Eye (tissue), 1 donor: ENCODE measurements around the gene PNPLA2.

ENCODE experiments used
- DNase-seq: peaks from one replicate; pipeline ENCODE4 v3.0.0-alpha.2; 2015

The PNPLA2 gene

GRCh38 chr11:819943-820649, 1.4 kb downstream of the PNPLA2 start:
- DNase-seq, result peak; percentile 75

DNA sequence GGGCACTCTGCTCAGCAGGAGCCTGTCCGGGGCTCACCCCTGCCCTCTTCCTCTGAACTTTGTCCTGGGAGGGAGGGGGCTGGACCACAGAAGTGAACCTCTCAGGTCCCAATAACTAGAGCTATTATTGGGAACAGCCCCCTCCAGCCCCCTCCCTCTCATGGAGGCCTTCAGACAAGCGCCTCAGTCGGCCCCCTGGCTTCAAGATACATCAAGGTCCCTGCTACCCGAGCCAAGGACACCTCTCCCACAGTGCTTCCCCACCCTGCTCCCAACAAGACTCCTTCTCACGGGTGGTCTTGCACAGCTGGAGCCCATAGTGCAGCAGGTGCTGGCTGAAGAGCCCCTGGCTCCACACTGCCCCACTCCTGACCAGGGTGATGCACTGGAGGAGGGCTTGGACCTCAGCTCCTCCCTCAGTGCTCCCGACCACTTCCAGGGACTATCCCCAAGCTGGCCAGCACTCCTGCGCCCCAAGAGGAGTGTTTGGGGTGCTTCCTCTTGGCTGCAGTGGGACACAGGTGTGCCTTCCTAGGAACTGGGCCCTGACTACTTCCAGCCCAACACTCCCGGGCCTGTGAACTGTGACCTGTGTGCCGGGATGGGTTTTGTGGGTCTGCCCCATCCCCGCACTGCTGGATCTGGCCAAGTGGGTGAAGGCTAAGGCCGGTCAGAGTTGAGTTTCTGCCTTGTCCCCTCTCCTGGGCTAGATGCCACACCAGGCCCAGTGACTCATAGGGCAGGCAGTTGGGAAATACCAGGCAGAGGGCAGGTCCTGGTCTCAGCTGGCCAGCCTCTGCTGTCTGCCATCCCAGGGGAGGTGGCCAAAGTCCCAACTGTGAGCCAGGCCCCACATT, 2.2 kb downstream of the PNPLA2 start:
- DNase-seq, result no peak

GRCh38 chr11:821512-822371, 3.0 kb downstream of the PNPLA2 start:
- no peak for DNase-seq

GRCh38 chr11:823441-824291, 5.0 kb downstream of the PNPLA2 start:
- DNase-seq, result no peak

- peak; percentile 71 for DNase-seq
These were observed 5.7 kb downstream of the PNPLA2 start for GRCh38 chr11:824292-824880.

- DNase-seq, result peak; percentile 33
These were observed 6.2 kb downstream of the PNPLA2 start for GRCh38 chr11:824942-825341.

DNA sequence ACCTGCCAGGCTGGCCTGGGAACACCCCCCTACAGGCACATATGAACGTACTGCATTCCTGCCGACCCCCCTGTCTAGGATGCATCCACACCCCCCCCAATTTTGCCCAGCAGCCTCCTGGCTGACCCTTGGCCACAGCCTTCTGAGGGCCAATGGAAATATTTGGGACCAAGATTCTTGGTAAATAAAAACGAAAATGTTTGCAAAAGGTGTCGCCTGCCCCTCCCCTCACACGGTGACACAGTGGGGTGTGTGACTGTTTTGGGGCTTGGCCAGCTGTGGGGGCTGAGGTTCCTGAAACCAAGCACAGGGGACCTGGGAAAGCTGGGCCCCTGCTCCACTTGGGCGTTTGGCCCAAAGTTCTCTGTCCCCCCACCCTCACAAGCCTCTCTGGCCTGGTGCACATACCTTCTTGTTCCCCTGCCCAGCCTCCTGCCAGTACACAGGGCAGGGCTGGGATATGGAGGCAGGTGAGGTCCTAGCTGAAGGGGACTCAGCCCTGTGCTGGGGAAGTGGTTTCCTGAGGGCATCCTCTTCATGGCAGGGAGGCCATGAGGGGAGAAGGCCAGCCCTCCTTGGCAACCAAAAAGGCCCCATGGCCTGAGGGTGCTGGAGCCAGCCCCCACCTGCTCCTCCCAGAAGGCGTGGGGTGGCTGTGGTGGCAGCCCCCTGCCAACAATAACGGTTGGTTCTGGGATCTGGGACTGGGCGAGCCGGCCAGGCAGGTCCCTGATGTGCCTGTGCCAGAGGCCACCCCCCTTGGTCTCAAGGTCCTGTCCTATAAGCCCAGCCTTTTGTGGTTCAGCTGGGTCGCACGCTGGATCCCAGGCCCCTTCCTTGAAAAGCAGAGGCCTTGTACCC, 6.9 kb downstream of the PNPLA2 start:
- no peak for DNase-seq

- no peak for DNase-seq
These were observed 7.5 kb downstream of the PNPLA2 start for GRCh38 chr11:826227-826621.

DNA sequence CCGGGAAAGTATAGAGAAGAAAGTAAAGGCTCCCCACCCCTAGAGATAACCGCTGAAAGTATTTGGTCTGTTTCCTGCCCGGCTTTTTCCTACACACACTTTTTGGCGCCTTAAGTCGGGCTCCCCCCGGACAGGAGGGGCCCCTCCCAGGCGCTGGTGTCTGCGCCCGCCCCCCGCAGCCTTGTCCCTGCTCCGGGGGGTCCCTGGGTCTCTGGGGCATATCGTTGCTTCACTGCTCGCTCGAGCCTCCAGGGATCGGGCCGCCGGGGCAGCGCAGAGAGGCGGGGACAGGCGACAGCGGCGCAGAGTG, 8.1 kb downstream of the PNPLA2 start:
- no peak for DNase-seq

DNA sequence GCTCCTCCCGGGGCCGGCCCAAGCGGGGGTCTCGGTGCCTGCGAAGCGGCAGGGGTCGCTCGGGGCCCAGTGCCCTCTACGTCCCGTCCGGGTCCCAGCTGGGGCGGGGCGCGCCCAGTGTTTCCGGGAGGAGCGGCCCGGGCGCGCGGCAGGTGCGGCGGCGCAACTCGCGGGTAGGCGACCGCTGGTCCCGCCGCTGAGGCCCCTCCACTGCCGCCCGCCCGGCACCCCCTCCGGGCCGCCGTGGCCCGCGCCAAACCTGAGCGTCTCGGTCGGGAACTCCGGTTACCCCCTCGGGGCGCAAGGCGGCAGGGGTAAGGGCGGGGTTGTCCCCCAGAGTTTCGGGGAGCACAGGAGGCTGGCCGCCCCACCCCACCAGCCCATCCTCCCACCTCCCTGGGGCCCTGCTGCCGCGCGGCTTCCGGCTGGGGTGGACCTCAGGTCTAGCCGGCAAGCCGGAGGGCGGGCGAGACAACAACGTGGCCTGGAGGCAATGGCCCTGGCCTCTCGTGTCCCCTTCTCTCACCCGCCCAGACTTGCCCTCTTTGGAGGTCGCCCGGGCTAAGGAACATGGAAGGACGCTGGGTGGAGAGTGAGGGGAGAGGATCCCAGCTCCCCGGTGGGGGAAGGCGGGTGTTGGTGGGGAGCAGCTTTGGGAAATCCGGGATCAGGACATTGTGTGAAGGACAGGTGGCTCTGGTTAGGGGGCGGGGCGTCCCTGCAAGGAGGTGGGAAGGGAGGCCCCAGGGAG, 8.6 kb downstream of the PNPLA2 start:
- peak; percentile 51 for DNase-seq

DNA sequence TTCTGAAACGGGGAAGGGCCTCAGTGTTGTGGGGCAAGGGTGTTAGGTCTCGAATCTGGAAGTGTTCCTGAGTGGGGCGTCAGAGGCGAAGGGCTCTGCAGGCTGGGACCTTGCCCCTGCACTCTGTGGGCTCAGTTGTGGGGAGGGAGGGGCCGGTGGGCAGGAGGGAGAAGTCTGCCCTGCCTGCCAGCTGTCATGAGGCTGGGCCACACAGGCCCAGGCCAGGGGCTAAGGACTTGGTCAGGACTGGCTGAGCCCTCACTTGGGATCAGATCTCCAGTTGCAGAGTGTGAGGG, 9.1 kb downstream of the PNPLA2 start, which contains the start of gene CRACR2B:
TSS of gene CRACR2B (plus strand) at position 23 of the 296 bp plus-strand sequence. CDS start 689 bp downstream, outside the sequence.
- DNase-seq, result peak; percentile 65

DNA sequence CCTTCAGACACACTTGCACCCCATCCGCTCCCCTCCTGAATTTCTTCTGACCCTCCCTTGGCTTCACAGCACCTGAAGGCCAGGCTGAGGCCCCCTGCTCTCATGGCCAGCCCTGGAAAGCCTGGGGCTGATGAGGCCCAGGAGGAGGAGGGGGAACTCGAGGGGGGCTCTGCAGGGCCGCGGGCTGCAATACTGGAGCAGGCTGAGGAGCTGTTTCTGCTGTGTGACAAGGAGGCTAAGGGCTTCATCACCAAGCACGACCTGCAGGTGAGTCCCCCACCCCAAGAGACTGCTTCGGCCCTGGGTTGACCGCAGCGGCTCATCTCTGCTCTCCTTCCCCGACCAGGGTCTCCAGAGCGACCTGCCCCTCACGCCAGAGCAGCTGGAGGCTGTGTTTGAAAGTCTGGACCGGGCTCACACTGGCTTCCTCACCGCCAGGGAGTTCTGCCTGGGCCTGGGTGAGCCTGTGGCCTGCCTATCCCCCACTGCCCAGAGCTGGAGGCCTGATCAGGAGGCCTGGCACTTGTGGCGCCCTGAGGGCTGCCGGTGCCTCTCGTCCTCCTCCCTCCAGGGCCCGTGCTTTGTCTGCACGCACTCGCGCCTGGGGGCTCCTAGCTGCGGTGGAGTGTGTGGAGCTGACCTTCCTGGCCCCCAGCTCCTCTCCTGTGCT, 9.9 kb downstream of the PNPLA2 start:
- peak; percentile 83 for DNase-seq

GRCh38 chr11:829176-829846, 10.6 kb downstream of the PNPLA2 start:
- DNase-seq, result peak; percentile 55

- DNase-seq, result peak; percentile 55
These were observed 11.2 kb downstream of the PNPLA2 start for GRCh38 chr11:829847-830294.

DNA sequence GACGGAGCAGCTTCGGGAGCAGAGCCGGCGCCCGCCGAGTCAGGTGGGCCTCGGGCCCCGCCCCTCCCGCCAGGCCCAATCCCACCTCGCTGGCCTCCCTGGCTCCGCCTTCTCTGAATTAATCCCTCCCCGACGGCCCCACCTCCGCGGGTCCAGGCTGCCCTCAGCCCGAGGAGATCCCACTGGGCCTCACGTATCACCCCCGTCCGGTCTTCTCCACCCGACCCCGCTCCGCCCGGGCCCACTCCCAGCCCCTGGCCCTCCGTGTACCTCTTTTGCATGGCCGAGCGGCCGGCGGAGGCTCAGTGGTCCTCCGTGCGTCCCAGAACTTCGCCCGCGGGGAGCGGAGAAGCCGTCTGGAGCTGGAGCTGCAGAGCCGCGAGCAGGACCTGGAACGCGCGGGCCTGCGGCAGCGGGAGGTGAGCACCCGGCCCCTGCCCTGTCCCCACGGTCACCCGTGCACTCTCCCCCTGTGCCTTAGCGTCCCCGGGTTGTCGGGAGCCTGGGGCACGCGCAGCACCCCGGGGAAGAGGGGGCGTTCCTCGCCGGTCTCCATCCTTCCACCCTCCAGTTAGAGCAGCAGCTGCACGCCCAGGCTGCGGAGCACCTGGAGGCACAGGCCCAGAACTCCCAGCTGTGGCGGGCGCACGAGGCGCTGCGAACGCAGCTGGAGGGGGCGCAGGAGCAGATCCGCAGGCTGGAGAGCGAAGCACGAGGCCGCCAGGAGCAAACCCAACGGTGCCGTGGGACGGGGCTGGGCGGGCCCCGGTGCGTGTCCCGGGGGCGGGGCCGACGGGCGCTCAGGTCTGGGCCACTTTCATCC, 11.8 kb downstream of the PNPLA2 start:
- DNase-seq, result peak; percentile 89

GRCh38 chr11:831118-831864, 12.6 kb downstream of the PNPLA2 start:
- peak; percentile 67 for DNase-seq

GRCh38 chr11:831961-832528, 13.3 kb downstream of the PNPLA2 start:
- no peak for DNase-seq
